OCI-LY3 (cell line): Measurements from ENCODE around the gene MYO1E.
"Not testable (repeated sequence)": the region's sequence is repeated elsewhere in the genome, so short reads cannot be mapped to it uniquely, and the experiment has no call there.

Experiments
- H2AFZ ChIP-seq: fragments of 200-600, 300-600 bp; shearing (Covaris generic); 2 replicates; pipeline ENCODE4 v1.6.0; 2014; ENCODE audit warnings: antibody characterized with exemption, low read depth, low read length
- H3K27ac ChIP-seq: fragments of 200-600, 300-600 bp; sonication (generic); 2 replicates; pipeline ENCODE4 v1.5.1; 2014; ENCODE audit warnings: mild to moderate bottlenecking, low read length, moderate library complexity, mixed read lengths
- H3K27me3 ChIP-seq: fragments of 200-600, 300-600 bp; sonication (generic); 2 replicates; pipeline ENCODE4 v1.6.1; 2014; ENCODE audit warnings: low read depth, low read length, mixed read lengths
- H3K36me3 ChIP-seq: fragments of 200-600, 300-600 bp; sonication (generic); replicated peaks from 2 replicates; pipeline ENCODE3; 2014; ENCODE audit warnings: low read depth, low read length, mixed read lengths
- H3K4me1 ChIP-seq: fragments of 300-600, 200-600 bp; sonication (generic); 2 replicates; pipeline ENCODE4 v1.6.1; 2014; ENCODE audit warnings: low read length, mixed read lengths
- H3K4me2 ChIP-seq: fragments of 200-600, 300-600 bp; sonication (generic); 2 replicates; pipeline ENCODE4 v1.6.1; 2014; ENCODE audit warnings: low read length, mixed read lengths
- H3K4me3 ChIP-seq: fragments of 300-600, 200-600 bp; sonication (generic); 2 replicates; pipeline ENCODE4 v1.5.1; 2014; ENCODE audit warnings: antibody characterized with exemption, mild to moderate bottlenecking, low read length, moderate library complexity
- H3K79me2 ChIP-seq: fragments of 300-600, 200-600 bp; shearing (Covaris generic); 2 replicates; pipeline ENCODE4 v1.6.1; 2014; ENCODE audit warnings: mild to moderate bottlenecking, low read length, mixed read lengths
- H3K9ac ChIP-seq: fragments of 300-600, 200-600 bp; shearing (Covaris generic); 2 replicates; pipeline ENCODE4 v1.6.0; 2014; ENCODE audit warnings: mild to moderate bottlenecking, low read length, moderate library complexity
- H3K9me3 ChIP-seq: fragments of 200-600, 300-600 bp; shearing (Covaris generic); 2 replicates; pipeline ENCODE4 v1.6.1; 2014; ENCODE audit warnings: low read length, mixed read lengths; ENCODE audit not compliant: insufficient read depth
- H4K20me1 ChIP-seq: fragments of 200-600, 300-600 bp; sonication (generic); 2 replicates; pipeline ENCODE4 v1.6.1; 2016; ENCODE audit warnings: low read length, mixed read lengths; ENCODE audit not compliant: insufficient read depth
- CTCF ChIP-seq: fragments of 200-600, 300-600 bp; sonication (generic); IDR thresholded peaks from 2 replicates; pipeline ENCODE4 v1.5.1; 2014; ENCODE audit warnings: antibody characterized with exemption, low read length, low read depth
- EZH2phosphoT487 ChIP-seq: fragments of 200-600 bp; shearing (Covaris generic); IDR thresholded peaks from 2 replicates; pipeline ENCODE4 v1.6.1; 2018; ENCODE audit warnings: antibody characterized with exemption, mixed run types, low read depth

Gene MYO1E

DNA sequence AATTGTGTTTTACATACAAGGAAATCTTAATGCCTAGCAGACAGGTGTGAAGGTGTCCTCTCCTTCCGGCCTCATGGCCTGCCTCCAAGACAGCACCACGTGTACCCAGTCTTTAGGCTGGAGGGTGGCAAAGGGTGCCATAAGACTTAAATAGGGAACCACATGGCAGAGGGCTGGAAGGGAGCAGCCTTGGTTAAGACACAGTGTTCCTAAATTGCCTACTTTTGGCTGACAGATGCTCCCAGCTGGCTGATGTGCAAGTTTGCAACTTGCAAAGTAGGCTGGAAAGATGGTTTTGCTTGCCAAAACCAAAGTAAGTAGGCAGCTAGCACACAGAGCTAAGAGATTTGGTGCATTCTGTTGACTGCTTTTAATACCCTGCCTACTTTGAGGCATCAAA is 222.5 kb downstream of the MYO1E start:
- Histone ChIP-seq H2AFZ (no peak overlapping the region), H3K4me1 (no peaks in the 10 kb centered on the region), H3K4me2 (no peak overlapping the region), H3K27ac (no peak overlapping the region), H4K20me1 (no peaks in the 10 kb centered on the region), H3K4me3 (no peak overlapping the region), H3K9ac (no peak overlapping the region), H3K36me3 (peaks cover 14% of the 10 kb centered on the region), H3K9me3 (no peaks in the 10 kb centered on the region), H3K79me2 (no peaks in the 10 kb centered on the region), H3K27me3 (no peaks in the 10 kb centered on the region)
- TF ChIP-seq CTCF (no peak), EZH2phosphoT487 (no peak)

DNA sequence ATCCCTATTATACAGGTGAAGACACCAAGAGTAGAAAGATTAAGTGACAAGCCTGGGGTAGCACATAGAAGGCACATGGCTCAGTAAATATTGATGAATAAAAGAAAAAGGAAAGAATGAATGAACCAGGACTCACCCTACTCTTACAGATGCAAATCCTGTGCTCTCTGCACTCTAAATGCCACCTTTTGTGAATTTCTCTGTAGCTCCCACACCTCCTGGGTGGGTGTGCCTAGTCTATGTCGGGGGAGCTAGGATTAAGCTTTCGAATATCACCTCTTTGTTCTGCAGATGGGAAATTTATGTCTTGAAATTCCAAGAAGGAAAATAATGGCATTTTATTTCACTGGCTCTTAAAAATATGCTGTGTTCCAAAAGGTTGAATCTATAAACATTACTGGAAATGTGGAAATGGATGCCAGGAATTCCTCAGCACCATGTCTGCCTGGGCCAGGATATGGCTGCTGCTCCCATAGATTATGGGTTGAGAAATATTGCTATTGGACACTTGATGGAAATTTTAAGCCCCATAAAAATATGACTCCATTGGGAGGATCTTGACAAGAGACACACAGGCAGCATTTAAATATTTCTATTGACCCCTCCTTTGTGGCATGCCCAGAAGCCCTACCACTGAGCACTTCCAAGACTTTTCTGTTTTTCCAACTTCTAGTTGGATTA is 224.4 kb downstream of the MYO1E start:
- TF ChIP-seq CTCF (no peak), EZH2phosphoT487 (no peak)
- Histone ChIP-seq H4K20me1 (no peaks in the 10 kb centered on the region), H3K4me1 (no peaks in the 10 kb centered on the region), H2AFZ (no peak overlapping the region), H3K36me3 (peaks cover 12% of the 10 kb centered on the region), H3K9me3 (no peaks in the 10 kb centered on the region), H3K79me2 (no peaks in the 10 kb centered on the region), H3K4me2 (no peak overlapping the region), H3K4me3 (no peak overlapping the region), H3K9ac (no peak overlapping the region), H3K27me3 (no peaks in the 10 kb centered on the region), H3K27ac (no peak overlapping the region)

GRCh38 chr15:59147666-59148065 is 225.0 kb downstream of the MYO1E start:
- no peaks in the 10 kb centered on the region for H3K9me3 ChIP-seq
- no peaks in the 10 kb centered on the region for H4K20me1 ChIP-seq
- no peak overlapping the region for H3K4me2 ChIP-seq
- TF ChIP-seq CTCF: no peak
- TF ChIP-seq EZH2phosphoT487: no peak
- H3K36me3 ChIP-seq: peaks cover 9% of the 10 kb centered on the region
- no peak overlapping the region for H3K9ac ChIP-seq
- H3K79me2 ChIP-seq: no peaks in the 10 kb centered on the region
- H3K27ac ChIP-seq: no peak overlapping the region
- no peaks in the 10 kb centered on the region for H3K27me3 ChIP-seq
- no peaks in the 10 kb centered on the region for H3K4me1 ChIP-seq
- no peak overlapping the region for H3K4me3 ChIP-seq
- no peak overlapping the region for H2AFZ ChIP-seq

DNA sequence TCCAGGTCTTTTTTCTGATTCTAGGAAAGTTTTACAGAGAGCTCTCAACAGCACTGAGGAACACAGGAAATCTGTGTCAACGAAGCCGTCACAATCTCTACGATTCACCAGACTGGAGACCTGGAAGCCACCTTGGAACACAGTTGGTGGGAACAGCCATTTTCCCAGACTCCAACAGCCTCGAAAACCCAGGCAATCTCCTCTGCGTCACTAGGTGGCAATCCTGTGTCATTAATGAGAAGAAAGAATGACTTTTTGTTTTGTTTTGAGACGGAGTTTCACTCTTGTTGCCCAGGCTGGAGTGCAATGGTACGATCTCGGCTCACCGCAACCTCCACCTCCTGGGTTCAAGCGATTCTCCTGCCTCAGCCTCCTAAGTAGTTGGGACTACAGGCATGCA is 228.1 kb downstream of the MYO1E start:
- not testable (repeated sequence) for H3K79me2 ChIP-seq, H3K27me3 ChIP-seq, H3K4me3 ChIP-seq, H3K9me3 ChIP-seq, H3K27ac ChIP-seq, H4K20me1 ChIP-seq, H3K4me2 ChIP-seq, H3K9ac ChIP-seq, H3K36me3 ChIP-seq, H2AFZ ChIP-seq
- H3K4me1 ChIP-seq: peaks cover 11% of the 10 kb centered on the region
- TF ChIP-seq CTCF: peak; percentile 23; the same call in 1 of the 2 replicates
